ENCODE data around the gene ZBTB4.

- no peak for TF ChIP-seq EZH2 (IDR thresholded peaks at IDR 0.05; ENCODE audit: borderline replicate concordance, low read length)
- TF ChIP-seq, protein P1, sequence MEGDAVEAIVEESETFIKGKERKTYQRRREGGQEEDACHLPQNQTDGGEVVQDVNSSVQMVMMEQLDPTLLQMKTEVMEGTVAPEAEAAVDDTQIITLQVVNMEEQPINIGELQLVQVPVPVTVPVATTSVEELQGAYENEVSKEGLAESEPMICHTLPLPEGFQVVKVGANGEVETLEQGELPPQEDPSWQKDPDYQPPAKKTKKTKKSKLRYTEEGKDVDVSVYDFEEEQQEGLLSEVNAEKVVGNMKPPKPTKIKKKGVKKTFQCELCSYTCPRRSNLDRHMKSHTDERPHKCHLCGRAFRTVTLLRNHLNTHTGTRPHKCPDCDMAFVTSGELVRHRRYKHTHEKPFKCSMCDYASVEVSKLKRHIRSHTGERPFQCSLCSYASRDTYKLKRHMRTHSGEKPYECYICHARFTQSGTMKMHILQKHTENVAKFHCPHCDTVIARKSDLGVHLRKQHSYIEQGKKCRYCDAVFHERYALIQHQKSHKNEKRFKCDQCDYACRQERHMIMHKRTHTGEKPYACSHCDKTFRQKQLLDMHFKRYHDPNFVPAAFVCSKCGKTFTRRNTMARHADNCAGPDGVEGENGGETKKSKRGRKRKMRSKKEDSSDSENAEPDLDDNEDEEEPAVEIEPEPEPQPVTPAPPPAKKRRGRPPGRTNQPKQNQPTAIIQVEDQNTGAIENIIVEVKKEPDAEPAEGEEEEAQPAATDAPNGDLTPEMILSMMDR (IDR thresholded peaks at IDR 0.05; ENCODE audit: low read length): no peak
Measured at GRCh38 chr17:7468290-7468689, 11.1 kb downstream of the ZBTB4 start.
